Endothelial cell of umbilical vein (primary cell): ENCODE data around the gene PCGF2. TPM values are rescaled to one million over a fixed set of nuclear protein-coding genes. Genes with fewer than 3 reads are reported as not detected.

ENCODE experiments used
- BruUV-seq: library from RNA; stranded (reverse); fragments of 400-500 nt; replicated peaks from 2 replicates; lab custom pipeline; 2021; lab: Mats Ljungman, UMichigan
- CTCF ChIA-PET: fragments of 300-600, 350-600 bp; sonication (Branson Sonifier 250); formaldehyde crosslinking; loops from one replicate; lab custom pipeline; 2021; ENCODE audit warnings: antibody characterized with exemption, inconsistent platforms; lab: Charles Lee
- POLR2A ChIA-PET: fragments of 300-600, 350-600 bp; sonication (Branson Sonifier 250); formaldehyde crosslinking; loops from one replicate; lab custom pipeline; 2021; ENCODE audit warnings: antibody characterized with exemption, inconsistent platforms; lab: Charles Lee
- DNase-seq: peaks from one replicate; pipeline ENCODE4 v3.0.0-alpha.2; 2011; ENCODE audit warnings: low read depth, low spot score
- FAIRE-seq: peaks from 2 replicates; lab custom pipeline; 2011; peaks lifted over from hg19 to GRCh38; lab: Jason Lieb, UNC
- H2AFZ ChIP-seq: 2 replicates; pipeline ENCODE4 v1.6.0; 2012; ENCODE audit warnings: low read depth, low read length, control low read depth, inconsistent platforms
- H3K27ac ChIP-seq: 2 replicates; pipeline ENCODE4 v1.5.1; 2011; ENCODE audit warnings: low read depth, mild to moderate bottlenecking, control low read depth, low read length, moderate library complexity; ENCODE audit not compliant: insufficient read depth
- H3K27me3 ChIP-seq, 2 experiments: 2 replicates each; pipeline versions ENCODE4 v1.6.0 to v1.6.1; 2011; ENCODE audit warnings: low read length in 2 of 2, mixed read lengths in 1 of 2; ENCODE audit not compliant: control insufficient read depth in 2 of 2, insufficient read depth in 2 of 2
- H3K36me3 ChIP-seq, 2 experiments: 2 replicates in 1 of 2; 3 replicates in 1 of 2; pipeline ENCODE4 v1.5.1; 2011; ENCODE audit warnings: low read length in 2 of 2, mild to moderate bottlenecking in 1 of 2, moderate library complexity in 1 of 2; ENCODE audit not compliant: control insufficient read depth in 2 of 2, insufficient read depth in 2 of 2; ENCODE audit errors: extremely low read depth in 1 of 2
- H3K4me1 ChIP-seq: 3 replicates; pipeline ENCODE4 v1.5.1; 2011; ENCODE audit warnings: mild to moderate bottlenecking, low read length; ENCODE audit not compliant: control insufficient read depth, insufficient read depth; ENCODE audit errors: extremely low read depth
- H3K4me2 ChIP-seq: 2 replicates; pipeline ENCODE4 v1.6.1; 2011; ENCODE audit warnings: low read length, control low read depth, mixed read lengths; ENCODE audit not compliant: insufficient read depth
- H3K4me3 ChIP-seq, 3 experiments: fragments of 200-600 bp in 1 of 3; sonication (generic), shearing (Covaris generic) in 1 of 3; replicated peaks in 1 of 3; 2 replicates each; pipeline ENCODE4 v1.5.1; 2011 to 2016; ENCODE audit warnings: control low read depth in 3 of 3, low read length in 3 of 3, mild to moderate bottlenecking in 2 of 3, inconsistent platforms in 1 of 3, low read depth in 1 of 3, moderate library complexity in 1 of 3; ENCODE audit not compliant: insufficient read depth in 1 of 3
- H3K79me2 ChIP-seq: 2 replicates; pipeline ENCODE4 v1.6.0; 2012; ENCODE audit warnings: low read length, inconsistent platforms; ENCODE audit not compliant: control insufficient read depth, insufficient read depth
- H3K9ac ChIP-seq: replicated peaks from 2 replicates; pipeline ENCODE3; 2011; ENCODE audit warnings: low read length, control low read depth; ENCODE audit not compliant: insufficient read depth; ENCODE audit errors: extremely low read depth
- H3K9me1 ChIP-seq: replicated peaks from 3 replicates; pipeline ENCODE4 v1.6.0; 2011; ENCODE audit warnings: mild to moderate bottlenecking, low read length; ENCODE audit not compliant: control insufficient read depth, insufficient read depth; ENCODE audit errors: extremely low read depth
- H3K9me3 ChIP-seq: replicated peaks from 2 replicates; pipeline ENCODE4 v1.5.1; 2012; ENCODE audit warnings: low read length, inconsistent platforms; ENCODE audit not compliant: control insufficient read depth, insufficient read depth
- H4K20me1 ChIP-seq: replicated peaks from 2 replicates; pipeline ENCODE3; 2011; ENCODE audit warnings: mild to moderate bottlenecking, low read length; ENCODE audit not compliant: control insufficient read depth, insufficient read depth; ENCODE audit errors: extremely low read depth
- CTCF ChIP-seq, 2 donors: IDR thresholded peaks; 1 replicate in 1 of 2; 2 replicates in 1 of 2; pipeline ENCODE4 v1.5.1; 2011; ENCODE audit warnings: low read length in 2 of 2, mild to moderate bottlenecking in 2 of 2, moderate library complexity in 2 of 2, control low read depth in 1 of 2, inconsistent platforms in 1 of 2, low read depth in 1 of 2; ENCODE audit not compliant: insufficient read depth in 1 of 2; ENCODE audit errors: extremely low read depth in 1 of 2
- EZH2 ChIP-seq: IDR thresholded peaks from 2 replicates; pipeline ENCODE4 v1.6.1; 2012; ENCODE audit warnings: borderline replicate concordance, low read depth, mild to moderate bottlenecking, moderate library complexity, low read length, inconsistent platforms; ENCODE audit not compliant: severe bottlenecking
- FOS ChIP-seq: IDR thresholded peaks from 2 replicates; pipeline ENCODE4 v1.6.1; 2011; ENCODE audit warnings: mild to moderate bottlenecking, low read length, moderate library complexity, borderline replicate concordance; ENCODE audit not compliant: insufficient read depth
- GATA2 ChIP-seq: IDR thresholded peaks from 2 replicates; pipeline ENCODE4 v1.7.0; 2011; ENCODE audit warnings: low read depth, mild to moderate bottlenecking, moderate library complexity, mixed read lengths, low read length; ENCODE audit not compliant: insufficient read length, insufficient read depth
- JUN ChIP-seq: IDR thresholded peaks from 2 replicates; pipeline ENCODE4 v1.6.1; 2011; ENCODE audit warnings: borderline replicate concordance, low read depth; ENCODE audit not compliant: insufficient read length, insufficient read depth
- MYC ChIP-seq: IDR thresholded peaks from one replicate; pipeline ENCODE4 v1.6.1; 2011; ENCODE audit warnings: mild to moderate bottlenecking, low read depth, low read length
- POLR2A ChIP-seq: IDR thresholded peaks from 2 replicates; pipeline ENCODE4 v1.6.1; 2012; ENCODE audit warnings: low read depth, mild to moderate bottlenecking, control low read depth, low read length
- POLR2AphosphoS5 ChIP-seq: IDR thresholded peaks from 2 replicates; pipeline ENCODE4 v1.6.1; 2012; ENCODE audit warnings: low read depth, mild to moderate bottlenecking, control low read depth, low read length, moderate library complexity; ENCODE audit not compliant: insufficient read depth
- dilution Hi-C: fragments of 300-500 bp; cut with MboI; formaldehyde crosslinking; loops from one replicate; pipeline ENCODE4 v1.15.0; 2019; ENCODE audit warnings: low sequenced_read_pairs; ENCODE audit not compliant: extremely low pct_ligation_motif_present
- intact Hi-C: fragments of 100-400 bp; cut with micrococcal nuclease; formaldehyde crosslinking; loops from one replicate; pipeline ENCODE4 v1.10.0; 2022
- polyA plus RNA-seq, 4 experiments: library from polyadenylated mRNA; depleted of rRNA in 3 of 4; stranded (reverse) in 3 of 4; unstranded in 1 of 4; fragments of >200 nt; gene quantifications; 2 replicates each; pipeline versions ENCODE4 v1.2.1 to v1.2.3, GENCODE V29; 2011 to 2012; ENCODE audit warnings: missing spikeins in 1 of 4
- total RNA-seq: library from RNA; stranded (reverse); gene quantifications from 2 replicates; pipeline ENCODE4 v1.2.3, GENCODE V29; 2021
- TF ChIP-seq, protein P1 (sequence below): IDR thresholded peaks from 2 replicates; pipeline ENCODE4 v1.6.1; 2011; ENCODE audit not compliant: insufficient read depth, insufficient read length

Gene PCGF2
- total and polyA plus RNA-seq, 2 donors (not counting 3 experiments of a cell fraction or from before 2014, with no cell fraction given), result 39.8 to 78.4 TPM

- no peak overlapping the region for H3K4me2 ChIP-seq
- dilution Hi-C loops, result no loop called here
- no peaks in the 10 kb centered on the region for H3K79me2 ChIP-seq
- POLR2A ChIA-PET, result no interaction called here
- no peak overlapping the region for H3K9ac ChIP-seq
- no TSS peak for BruUV-seq
- no peaks in the 10 kb centered on the region for H3K27me3 ChIP-seq
- intact Hi-C loops, result no loop called here
- no peak for FAIRE-seq
- H3K4me1 ChIP-seq, result no peaks in the 10 kb centered on the region
- H3K4me3 ChIP-seq, result no peak overlapping the region
- H4K20me1 ChIP-seq, result no peaks in the 10 kb centered on the region
- H3K9me1 ChIP-seq, result no peaks in the 10 kb centered on the region
- no peak overlapping the region for H2AFZ ChIP-seq
- CTCF ChIA-PET, result interaction anchor here (0.7 kb wide), 2 partner anchors 9 kb away, joined by 3 read pairs; no protein-coding TSS in a partner anchor
- H3K9me3 ChIP-seq, result no peaks in the 10 kb centered on the region
- no peak for TF ChIP-seq JUN
- no peak for TF ChIP-seq GATA2
- TF ChIP-seq, protein P1, sequence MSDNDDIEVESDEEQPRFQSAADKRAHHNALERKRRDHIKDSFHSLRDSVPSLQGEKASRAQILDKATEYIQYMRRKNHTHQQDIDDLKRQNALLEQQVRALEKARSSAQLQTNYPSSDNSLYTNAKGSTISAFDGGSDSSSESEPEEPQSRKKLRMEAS, result no peak
- TF ChIP-seq MYC, result no peak
- TF ChIP-seq POLR2AphosphoS5, result no peak
- no peak for TF ChIP-seq EZH2
- TF ChIP-seq CTCF (IDR thresholded peaks at IDR 0.05; ENCODE audit: extremely low read depth in 1 of 2, insufficient read depth in 1 of 2, low read depth in 1 of 2, low read length in 2 of 2), result no peak
- TF ChIP-seq FOS, result no peak
- TF ChIP-seq POLR2A, result no peak
- DNase-seq, result no peak
- peaks cover 5 to 55% of the 10 kb centered on the region in 2 experiments for H3K36me3 ChIP-seq
- no peak overlapping the region for H3K27ac ChIP-seq
These were observed 20.3 kb upstream of the PCGF2 start for GRCh38 chr17:38768417-38768816.
